Measurements from ENCODE around the gene ZNF550. TPM values are rescaled to one million over a fixed set of nuclear protein-coding genes. Genes with fewer than 3 reads are reported as not detected.
A peak's percentile ranks its signal among the peaks of the same experiment; 100 is the strongest.

Gene ZNF550
- total and polyA plus RNA-seq, 2 of the 13 experiments (the other 11 are each of a cell fraction or from before 2014, with no cell fraction given) = 8.6 to 9.1 TPM

DNA sequence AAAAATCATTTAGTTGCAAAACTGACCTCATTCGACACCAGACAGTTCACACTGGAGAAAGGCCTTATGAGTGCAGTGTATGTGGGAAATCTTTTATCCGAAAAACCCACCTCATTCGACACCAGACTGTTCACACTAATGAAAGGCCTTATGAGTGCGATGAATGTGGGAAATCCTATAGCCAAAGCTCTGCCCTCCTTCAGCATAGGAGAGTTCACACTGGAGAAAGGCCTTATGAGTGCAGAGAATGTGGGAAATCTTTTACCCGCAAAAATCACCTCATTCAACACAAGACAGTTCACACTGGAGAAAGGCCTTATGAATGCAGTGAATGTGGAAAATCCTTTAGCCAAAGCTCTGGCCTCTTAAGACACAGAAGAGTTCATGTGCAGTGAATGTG is 47.3 kb upstream of the ZNF550 start (continued):
- TF ChIP-seq, protein P1, sequence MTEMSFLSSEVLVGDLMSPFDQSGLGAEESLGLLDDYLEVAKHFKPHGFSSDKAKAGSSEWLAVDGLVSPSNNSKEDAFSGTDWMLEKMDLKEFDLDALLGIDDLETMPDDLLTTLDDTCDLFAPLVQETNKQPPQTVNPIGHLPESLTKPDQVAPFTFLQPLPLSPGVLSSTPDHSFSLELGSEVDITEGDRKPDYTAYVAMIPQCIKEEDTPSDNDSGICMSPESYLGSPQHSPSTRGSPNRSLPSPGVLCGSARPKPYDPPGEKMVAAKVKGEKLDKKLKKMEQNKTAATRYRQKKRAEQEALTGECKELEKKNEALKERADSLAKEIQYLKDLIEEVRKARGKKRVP (CRISPR knock-in tag; IDR thresholded peaks at IDR 0.05) = no peak

DNA sequence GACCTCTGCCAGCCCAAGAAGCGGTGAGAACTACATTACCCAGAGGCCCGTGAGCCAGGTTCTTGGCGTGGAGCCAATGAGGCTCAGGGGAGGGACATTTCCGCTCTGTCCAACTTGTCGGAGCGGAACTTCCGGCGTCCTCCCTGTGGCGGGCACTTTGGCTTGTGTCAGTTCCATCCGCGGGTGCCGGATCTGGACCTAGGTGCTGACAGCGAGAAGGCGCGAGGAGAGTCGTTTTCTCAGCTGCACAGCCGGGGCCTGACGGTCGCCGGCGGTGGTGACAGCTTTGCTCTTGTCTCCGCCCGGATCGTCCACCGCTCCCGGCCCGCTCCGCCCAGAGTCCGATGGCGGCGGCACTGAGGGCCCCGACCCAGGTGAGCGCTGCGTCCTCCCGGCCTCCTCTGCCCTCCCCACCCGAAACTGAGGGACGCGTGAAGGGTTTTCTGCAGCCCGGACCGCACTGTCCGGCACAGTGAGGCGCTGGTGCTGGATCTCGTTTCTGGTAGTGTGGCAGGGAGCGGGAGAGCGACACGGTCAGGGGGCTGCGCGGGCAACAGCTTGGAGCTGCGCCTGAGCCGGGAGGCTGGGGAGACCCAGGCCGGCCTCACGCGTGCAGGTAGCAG is 40.2 kb upstream of the ZNF550 start, which contains the start of gene ZNF530:
ZNF530 (plus strand) TSS at position 125 of the 623 bp plus-strand sequence. CDS start 4,461 bp downstream, outside the sequence.
- H2AFZ ChIP-seq (ENCODE audit: low read length) = peak within 1 kb of the TSS; percentile 58
- ChIA-PET POLR2A (no interaction called here), CTCF (ENCODE audit: low intra/inter-chr PET ratio, low total read pairs) (no interaction called here)
- H3K9me3 ChIP-seq (ENCODE audit: low read length) = no peaks in the 10 kb centered on the region
- DNase-seq (ENCODE audit: low spot score) (peak; percentile 91), FAIRE-seq (peak; percentile 95), ATAC-seq (peak; percentile 99)
- H3K27me3 ChIP-seq (ENCODE audit: control insufficient read depth in 1 of 2, insufficient read depth in 2 of 2, low read length in 2 of 2) = no peaks in the 10 kb centered on the region
- H3K4me3 ChIP-seq (replicated peaks in 1 of 3; ENCODE audit: insufficient read depth in 1 of 3, low read depth in 2 of 3, low read length in 3 of 3) = peak within 1 kb of the TSS; percentile 73 to 89 (median 80)
- H3K27ac ChIP-seq (ENCODE audit: extremely low read length, insufficient read depth, low read length) = peak within 1 kb of the TSS; percentile 14
- in situ Hi-C loops (cut with HindIII; ENCODE audit: extremely low pct_ligation_motif_present, low pct_unique_long_range_greater_than_20kb) (no loop called here), intact Hi-C loops (cut with micrococcal nuclease; ENCODE audit: unreplicated experiment) (loop anchor here (2.0 kb wide), 2 partner anchors 21 to 113 kb away; partner anchors contain the start of genes ZNF416 and ZNF419)
- H3K9ac ChIP-seq (ENCODE audit: insufficient read depth, low read depth, low read length) = peak within 1 kb of the TSS; percentile 62
- H3K4me2 ChIP-seq (ENCODE audit: low read depth, low read length) = peak within 1 kb of the TSS; percentile 89
- peaks cover 19% of the 10 kb centered on the region for H3K4me1 ChIP-seq (ENCODE audit: insufficient read depth, low read length)
- no TSS peak for BruUV-seq (replicated peaks)
- H3K79me2 ChIP-seq (ENCODE audit: insufficient read depth, low read length) = peaks cover 6% of the 10 kb centered on the region
- no peaks in the 10 kb centered on the region; a peak in 2 of 5 replicates for H3K36me3 ChIP-seq (replicated peaks in 1 of 2; ENCODE audit: control insufficient read depth in 1 of 2, insufficient read depth in 2 of 2, low read length in 2 of 2)
- H4K20me1 ChIP-seq (ENCODE audit: insufficient read depth, low read length) = no peaks in the 10 kb centered on the region
- WGBS (ENCODE audit: low lambda C conversion rate) = 4% methylated on average over 5 of the region's 53 CpGs
- no peak for TF ChIP-seq ZNF549 (CRISPR knock-in tag; IDR thresholded peaks at IDR 0.05)
- TF ChIP-seq ZNF563 (CRISPR knock-in tag; IDR thresholded peaks at IDR 0.05) = no peak
- no peak for TF ChIP-seq SOX5 (CRISPR knock-in tag; IDR thresholded peaks at IDR 0.05; ENCODE audit: borderline replicate concordance)
- TF ChIP-seq CC2D1A (CRISPR knock-in tag; IDR thresholded peaks at IDR 0.05) = no peak
- peak; percentile 72 for TF ChIP-seq SUZ12 (IDR thresholded peaks at IDR 0.05; ENCODE audit: low read depth, low read length)
- 0 out of 2 replicates have a peak, but pooled peaks have one; percentile 28 for TF ChIP-seq POLR2G (IDR thresholded peaks at IDR 0.05; ENCODE audit: low read depth, low read length)
- TF ChIP-seq, protein P2, sequence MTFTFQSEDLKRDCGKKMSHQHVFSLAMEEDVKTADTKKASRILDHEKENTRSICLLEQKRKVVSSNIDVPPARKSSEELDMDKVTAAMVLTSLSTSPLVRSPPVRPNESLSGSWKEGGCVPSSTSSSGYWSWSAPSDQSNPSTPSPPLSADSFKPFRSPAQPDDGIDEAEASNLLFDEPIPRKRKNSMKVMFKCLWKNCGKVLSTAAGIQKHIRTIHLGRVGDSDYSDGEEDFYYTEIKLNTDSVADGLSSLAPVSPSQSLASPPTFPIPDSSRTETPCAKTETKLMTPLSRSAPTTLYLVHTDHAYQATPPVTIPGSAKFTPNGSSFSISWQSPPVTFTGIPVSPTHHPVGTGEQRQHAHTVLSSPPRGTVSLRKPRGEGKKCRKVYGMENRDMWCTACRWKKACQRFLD (CRISPR knock-in tag; IDR thresholded peaks at IDR 0.05; ENCODE audit: borderline replicate concordance) = no peak
- no peak for TF ChIP-seq ZNF552 (CRISPR knock-in tag; IDR thresholded peaks at IDR 0.05; ENCODE audit: borderline replicate concordance)
- TF ChIP-seq NFE2L2 (IDR thresholded peaks at IDR 0.05; ENCODE audit: low read length) = no peak
- TF ChIP-seq YY1 (IDR thresholded peaks at IDR 0.05; ENCODE audit: insufficient read depth, insufficient replicate concordance, low read depth, low read length) = peak; percentile 41
- TF ChIP-seq ZNF607 (CRISPR knock-in tag; IDR thresholded peaks at IDR 0.05; ENCODE audit: borderline replicate concordance) = no peak
- 0 out of 2 replicates have a peak, but pooled peaks have one; percentile 27 for TF ChIP-seq CBFB (CRISPR knock-in tag; IDR thresholded peaks at IDR 0.05)
- TF ChIP-seq, protein P3, sequence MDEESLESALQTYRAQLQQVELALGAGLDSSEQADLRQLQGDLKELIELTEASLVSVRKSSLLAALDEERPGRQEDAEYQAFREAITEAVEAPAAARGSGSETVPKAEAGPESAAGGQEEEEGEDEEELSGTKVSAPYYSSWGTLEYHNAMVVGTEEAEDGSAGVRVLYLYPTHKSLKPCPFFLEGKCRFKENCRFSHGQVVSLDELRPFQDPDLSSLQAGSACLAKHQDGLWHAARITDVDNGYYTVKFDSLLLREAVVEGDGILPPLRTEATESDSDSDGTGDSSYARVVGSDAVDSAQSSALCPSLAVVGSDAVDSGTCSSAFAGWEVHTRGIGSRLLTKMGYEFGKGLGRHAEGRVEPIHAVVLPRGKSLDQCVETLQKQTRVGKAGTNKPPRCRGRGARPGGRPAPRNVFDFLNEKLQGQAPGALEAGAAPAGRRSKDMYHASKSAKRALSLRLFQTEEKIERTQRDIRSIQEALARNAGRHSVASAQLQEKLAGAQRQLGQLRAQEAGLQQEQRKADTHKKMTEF (CRISPR knock-in tag; IDR thresholded peaks at IDR 0.05) = peak; percentile 73
- TF ChIP-seq, protein P4, sequence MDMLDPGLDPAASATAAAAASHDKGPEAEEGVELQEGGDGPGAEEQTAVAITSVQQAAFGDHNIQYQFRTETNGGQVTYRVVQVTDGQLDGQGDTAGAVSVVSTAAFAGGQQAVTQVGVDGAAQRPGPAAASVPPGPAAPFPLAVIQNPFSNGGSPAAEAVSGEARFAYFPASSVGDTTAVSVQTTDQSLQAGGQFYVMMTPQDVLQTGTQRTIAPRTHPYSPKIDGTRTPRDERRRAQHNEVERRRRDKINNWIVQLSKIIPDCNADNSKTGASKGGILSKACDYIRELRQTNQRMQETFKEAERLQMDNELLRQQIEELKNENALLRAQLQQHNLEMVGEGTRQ (IDR thresholded peaks at IDR 0.05; ENCODE audit: low read depth, low read length) = no peak
- TF ChIP-seq, protein P4 (CRISPR knock-in tag; IDR thresholded peaks at IDR 0.05; ENCODE audit: borderline replicate concordance) = no peak
- peak; percentile 27; the same call in 1 of the 2 replicates for TF ChIP-seq SALL2 (CRISPR knock-in tag; IDR thresholded peaks at IDR 0.05)
- TF ChIP-seq DPF2 (CRISPR knock-in tag; IDR thresholded peaks at IDR 0.05; ENCODE audit: borderline replicate concordance, low read depth) = no peak

All from HepG2 (cell line).